NCI-H1048 (cell line): ENCODE results near the gene HDGF.

Source experiments
- DNase-seq: peaks from one replicate; lab custom pipeline; 2025; lab: John Stamatoyannopoulos, UW

HDGF gene

DNA sequence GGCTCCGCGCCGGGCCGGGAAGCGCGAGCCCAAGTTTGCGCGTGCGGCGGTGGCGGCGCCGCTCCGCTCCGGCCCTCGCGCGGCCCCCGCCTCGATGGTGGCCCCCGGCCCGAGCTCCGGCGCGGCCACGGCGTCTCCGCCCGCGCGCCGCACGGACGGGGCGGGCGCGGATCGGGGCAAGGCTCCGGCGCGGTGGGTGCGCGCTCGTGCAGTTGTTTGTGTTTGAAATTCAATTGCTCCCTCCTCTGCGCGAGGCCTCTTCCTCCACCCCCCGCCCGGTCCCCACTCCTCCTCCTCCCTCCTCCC lies at the start of gene HDGF:
Gene HDGF, minus strand, starts transcription at position 225 of the 306 bp plus-strand sequence. CDS start 246 bp downstream, outside the sequence.
- DNase-seq, result no peak

DNA sequence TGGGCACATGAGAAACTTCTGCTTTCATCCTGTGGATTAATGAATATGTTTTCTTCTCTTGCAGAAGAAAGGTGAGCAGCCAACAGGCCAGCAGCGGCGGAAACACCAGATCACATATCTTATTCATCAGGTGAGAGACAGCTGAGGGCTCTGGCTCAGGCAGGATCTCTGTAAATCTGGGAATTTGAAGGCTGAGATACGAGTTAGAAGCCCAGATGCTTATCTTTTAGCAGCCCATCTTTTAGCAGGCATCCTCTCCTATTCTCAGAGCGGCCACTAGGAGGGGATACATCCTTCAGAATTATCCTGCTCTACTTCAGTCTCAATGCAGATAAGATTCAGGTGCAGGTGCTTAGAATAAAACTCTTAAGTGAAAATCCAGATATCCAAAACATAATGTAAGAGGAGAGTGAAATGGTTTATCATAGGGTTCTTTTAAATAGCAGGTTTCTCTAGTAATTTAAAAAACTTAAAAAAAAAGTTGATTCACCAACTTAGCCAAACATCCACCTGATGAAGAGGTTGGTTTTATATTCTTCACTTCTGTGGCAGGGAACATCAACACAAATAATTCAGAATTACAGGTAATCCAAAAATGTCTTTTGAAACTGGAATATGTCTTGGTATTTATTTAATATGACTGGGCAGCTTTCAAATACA lies 45.9 kb upstream of the HDGF start:
- no peak for DNase-seq

DNA sequence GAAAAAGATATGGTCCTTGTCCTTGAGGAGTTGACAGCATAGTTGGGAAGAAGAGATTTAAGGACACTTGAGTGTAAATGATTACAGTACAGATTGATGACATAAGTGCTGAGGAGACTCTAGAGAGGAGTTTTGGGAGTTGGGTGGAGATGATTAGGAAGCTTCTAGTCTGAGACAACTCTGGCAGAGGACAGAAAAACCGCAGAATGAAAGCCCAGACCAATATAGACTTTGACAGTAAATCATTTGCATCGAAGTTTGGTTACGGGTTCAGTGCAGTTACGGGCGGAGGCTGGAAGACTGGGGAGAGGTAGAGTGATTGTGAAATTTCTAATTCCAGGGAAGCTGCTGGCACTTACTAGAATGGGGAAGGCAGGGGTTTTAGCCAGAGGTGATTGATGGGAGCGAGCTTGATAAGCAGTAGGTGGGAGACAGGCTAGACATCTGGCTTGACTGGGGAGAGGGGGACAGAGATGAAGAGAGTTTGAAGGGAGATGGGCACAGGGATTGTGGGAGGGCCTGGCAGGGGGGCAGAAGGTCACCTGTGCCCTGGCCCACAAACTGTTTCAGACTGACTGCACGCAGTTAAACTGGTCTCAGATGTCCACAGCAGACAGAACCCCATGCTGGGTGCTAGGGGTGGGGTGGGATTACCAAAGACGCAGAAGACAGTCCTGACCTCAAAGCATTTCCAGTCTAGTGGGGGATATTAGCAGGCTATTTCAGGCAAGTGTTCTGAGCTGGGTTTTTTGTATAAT lies 45.0 kb upstream of the HDGF start:
- DNase-seq, result no peak

DNA sequence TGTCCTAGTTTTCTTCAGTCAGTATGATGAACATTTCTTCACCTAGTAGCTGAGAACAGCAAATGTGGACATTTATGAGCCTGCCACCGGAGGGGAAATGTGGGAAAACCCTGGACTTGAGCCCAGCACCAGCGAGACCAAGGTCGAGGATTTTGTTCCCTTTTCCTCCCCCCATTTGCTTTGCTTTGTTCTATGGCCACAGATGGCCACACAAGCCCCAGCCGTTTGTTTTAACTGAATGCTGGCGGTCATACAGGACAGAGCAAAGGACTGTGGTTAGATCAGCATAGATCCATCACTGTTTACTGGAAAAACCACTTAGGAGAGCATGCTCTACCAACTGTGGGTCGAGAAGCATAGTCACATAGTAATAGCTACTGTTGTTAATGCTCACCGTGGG lies 44.3 kb upstream of the HDGF start:
- no peak for DNase-seq

DNA sequence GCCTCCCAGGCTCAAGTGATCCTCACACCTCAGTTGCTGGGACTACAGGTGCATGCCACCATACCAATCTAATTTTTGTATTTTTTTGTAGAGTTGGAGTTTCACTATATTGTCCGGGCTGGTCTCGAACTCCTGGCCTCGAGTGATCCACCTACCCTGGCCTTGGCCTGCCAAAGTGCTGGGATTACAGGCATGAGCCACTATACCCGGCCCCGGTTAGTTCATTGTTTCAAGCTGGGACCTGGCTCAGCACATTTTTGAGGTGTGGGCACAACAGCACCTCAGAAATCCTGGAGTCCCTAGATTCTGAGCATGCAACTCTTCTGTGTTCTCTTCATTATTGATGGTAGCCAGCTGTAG lies 43.9 kb upstream of the HDGF start:
- DNase-seq, result no peak

DNA sequence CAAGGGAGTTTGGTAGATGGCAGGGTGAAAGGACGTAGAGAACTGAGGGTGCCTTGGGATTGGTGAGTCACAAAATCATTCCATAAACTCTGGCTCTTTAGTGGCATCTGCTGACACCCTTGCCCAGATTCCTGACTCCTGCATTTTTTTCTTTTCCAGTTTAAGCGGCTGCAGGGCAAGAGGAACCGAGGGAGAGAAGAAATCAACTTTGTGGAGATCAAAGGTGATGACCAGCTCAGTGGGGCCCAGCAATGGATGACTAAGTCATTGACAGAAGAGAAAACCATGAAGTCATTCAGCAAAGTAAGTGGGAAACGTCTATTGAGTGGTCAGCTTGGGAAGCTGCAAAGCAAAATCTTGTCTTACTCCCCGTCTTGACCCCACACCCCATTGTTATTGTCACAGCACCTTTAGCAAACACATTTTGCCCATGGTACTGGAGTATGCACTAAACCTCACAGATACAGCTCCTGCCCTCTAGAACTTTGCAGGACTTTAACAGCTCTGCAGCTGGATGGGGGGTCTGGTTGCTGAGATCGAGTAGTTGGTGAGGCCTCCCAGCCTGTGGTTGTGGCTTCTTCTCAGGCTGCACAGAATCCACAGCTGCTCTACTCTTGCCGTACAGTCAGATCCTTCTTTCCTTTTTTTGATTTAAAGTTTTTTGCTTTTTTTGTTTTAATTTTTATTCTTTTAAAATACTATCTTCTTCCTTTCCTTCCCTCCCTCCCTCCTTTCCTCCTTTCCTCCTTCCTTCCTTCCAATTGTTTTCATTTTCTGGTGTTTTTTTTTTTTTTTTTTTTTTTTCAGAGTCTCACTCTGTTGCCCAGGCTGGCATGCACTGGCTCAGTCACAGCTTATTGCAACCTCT lies 43.3 kb upstream of the HDGF start:
- DNase-seq, result no peak

DNA sequence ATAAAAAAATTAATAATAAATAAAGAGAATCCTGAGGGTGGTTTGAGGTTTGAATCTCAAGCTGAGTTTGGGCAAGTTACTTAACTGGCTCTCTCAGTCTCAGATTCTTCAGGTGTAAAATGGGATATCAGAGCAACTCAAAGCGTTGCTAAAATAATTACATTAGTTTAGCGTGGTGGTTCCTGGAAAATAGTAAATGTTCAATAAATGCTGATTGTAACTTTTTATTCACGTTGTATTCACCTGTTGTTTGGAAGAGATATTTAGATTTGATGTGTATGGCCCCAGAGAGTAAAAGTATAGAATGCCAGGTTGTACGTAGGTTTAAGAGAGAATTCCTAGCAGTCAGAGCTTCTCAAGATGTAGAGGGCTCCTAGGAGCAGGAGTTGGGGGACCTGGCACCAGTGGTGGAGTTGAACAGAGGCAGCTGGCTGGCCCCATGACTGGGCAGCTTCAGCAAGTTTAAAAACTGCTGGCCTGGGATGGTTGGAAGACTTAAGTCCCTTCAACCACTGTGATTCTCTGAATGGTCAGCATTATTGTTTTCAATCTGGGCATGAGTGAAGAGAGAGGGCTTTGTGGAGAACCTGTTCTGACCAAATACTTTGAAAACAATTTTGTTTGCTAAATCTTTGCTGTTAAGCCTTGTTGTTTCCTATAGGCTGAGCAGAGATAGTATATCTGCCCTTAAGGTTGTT lies 38.3 kb upstream of the HDGF start:
- DNase-seq, result no peak

DNA sequence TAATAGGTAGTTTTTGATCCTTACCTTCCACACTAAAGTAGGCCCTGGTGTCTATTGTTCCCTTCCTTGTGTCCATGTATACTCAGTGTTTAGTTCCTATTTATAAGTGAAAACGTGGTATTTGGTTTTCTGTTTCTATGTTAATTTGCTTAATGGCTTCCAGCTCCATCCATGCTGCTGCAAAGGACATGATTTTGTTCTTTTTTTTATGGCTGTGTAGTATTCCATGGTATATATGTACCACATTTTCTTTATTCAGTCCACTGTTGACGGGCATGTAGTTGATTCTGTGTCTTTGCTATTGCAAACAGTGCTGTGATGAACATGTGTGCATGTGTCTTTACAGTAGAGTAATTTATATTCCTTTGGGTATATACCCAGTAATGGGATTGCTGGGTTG lies 36.7 kb upstream of the HDGF start:
- no peak for DNase-seq

DNA sequence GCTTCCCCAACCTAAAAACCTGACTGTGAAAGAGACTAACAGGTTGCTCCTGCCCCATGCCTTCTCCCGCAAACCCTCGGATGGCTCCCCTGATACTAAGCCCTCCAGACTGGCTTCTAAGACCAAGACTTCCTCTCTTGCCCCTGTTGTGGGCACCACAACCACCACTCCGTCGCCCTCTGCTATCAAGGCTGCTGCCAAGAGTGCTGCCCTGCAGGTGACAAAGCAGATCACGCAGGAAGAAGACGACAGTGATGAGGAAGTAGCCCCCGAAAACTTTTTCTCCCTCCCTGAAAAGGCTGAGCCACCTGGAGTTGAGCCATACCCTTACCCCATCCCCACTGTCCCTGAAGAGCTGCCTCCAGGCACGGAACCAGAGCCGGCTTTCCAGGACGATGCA lies 35.2 kb upstream of the HDGF start:
- no peak for DNase-seq

DNA sequence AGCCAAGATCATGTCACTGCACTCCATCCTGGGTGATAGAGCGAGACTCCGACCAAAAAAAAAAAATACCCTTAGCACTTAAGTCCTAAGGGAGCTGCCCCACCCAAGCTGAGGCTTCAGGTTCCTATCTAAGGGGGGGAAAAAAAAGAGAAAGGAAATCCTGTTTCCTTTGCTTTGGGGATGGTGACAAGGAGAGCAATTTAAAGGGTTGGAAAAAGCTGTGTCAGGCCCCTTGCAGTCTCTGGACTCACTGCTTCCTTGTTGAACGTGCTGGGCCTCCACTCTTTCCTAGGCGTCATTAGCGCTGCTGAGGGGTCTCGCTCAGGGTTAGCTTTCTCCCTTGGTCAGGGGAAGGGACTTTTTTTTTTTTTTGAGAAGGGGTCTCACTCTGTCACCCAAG lies 34.0 kb upstream of the HDGF start:
- no peak for DNase-seq

DNA sequence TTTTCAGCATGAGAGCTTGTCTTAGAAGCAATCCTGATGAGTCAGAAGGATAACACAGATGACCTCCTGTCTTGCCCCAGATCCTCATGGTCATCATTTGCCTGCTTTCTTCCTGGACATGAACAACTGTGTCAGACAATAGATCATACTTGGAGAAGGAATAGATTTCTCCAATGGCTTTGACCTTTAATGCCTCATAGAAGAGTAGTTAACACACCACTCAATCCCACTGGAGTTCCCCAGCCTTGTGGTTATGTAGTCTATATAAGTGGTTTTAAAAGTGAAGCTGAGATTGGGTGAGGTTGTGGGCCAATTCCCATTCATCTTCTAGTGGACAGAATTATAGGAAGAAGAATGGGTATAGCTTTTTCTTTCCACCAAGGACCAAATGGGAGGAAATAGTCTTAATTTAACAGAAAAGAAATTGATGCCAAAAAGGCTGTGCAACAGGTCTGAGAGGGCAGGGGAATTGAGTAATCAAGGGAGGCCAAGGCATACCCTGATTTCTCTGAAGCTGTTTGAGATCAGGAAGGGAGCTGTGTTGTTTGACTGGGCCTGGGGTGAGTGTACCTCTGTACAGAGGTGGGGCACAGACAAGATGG lies 30.2 kb upstream of the HDGF start:
- DNase-seq, result no peak

DNA sequence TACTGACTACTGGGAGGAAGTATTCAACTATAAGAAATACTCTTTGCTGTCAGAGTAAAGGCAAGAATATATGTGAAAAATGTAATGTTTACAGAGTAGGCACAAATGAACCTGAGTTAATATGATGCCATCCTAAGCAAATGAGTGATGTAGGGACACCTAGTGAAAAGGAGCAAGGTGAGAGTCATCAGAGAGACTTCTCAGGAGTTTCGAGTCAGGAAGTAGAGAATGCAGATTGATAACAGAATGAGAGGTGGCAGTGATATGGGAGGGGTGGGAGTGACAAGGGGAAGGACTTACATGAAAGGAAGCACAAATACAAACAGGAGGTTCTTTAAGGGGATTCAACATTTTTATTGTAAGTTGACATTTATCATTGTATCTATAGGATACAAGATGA lies 26.1 kb upstream of the HDGF start:
- DNase-seq, result no peak

DNA sequence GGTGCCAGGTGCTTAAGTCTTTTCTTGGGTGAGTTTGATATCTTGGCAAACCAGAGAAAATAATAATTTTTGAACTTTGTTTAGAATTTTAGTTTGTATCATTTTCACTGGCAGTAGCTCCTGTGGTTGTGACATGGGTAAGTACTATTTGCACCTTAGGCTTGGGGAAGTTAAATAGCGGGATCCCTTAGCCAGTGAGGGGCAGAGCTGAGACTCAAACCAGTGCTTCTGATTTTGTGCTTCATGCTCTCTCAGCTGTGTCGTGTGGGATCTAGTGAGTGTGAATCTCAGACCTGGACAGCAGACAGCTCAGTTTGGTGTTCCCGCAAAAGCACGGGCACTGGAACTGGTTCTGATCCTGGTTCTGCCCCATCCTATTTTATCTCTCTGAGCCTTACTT lies 25.5 kb upstream of the HDGF start:
- no peak for DNase-seq

DNA sequence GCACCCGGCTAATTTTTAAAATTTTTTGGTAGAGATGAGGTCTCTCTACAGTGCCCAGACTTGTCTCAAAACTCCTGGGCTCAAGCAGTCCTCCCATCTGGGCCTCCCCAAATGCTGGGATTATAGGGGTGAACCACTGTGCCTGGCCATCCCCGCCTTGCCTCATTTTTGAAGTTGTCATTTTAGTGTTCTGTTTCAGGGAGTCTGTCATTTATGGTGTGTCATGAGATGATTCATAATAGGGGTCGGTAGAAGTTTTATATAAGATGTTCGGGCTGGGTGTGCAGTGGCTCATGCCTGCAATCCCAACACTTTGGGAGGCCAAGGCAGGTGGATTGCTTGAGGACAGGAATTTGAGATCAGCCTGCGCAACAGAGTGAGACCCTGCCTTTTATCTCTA lies 24.3 kb upstream of the HDGF start:
- DNase-seq, result no peak

DNA sequence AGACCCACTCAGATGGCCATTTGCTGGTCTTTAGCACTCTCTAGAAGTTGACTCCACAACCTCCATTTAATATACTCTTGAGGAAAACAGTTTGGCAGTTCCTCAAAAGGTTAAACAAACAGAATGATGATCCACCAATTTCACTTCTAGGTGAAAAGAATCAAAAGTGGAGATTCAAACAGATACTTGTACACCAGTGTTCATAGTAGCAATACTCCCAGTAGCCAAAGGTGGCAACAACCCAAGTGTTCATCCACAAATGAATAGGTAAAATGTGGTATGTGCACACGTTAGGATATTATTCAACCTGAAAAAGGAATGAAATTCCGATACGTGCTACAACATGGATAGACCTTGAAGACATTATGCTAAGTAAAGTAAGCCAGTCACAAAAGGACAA lies 22.1 kb upstream of the HDGF start:
- DNase-seq, result no peak

DNA sequence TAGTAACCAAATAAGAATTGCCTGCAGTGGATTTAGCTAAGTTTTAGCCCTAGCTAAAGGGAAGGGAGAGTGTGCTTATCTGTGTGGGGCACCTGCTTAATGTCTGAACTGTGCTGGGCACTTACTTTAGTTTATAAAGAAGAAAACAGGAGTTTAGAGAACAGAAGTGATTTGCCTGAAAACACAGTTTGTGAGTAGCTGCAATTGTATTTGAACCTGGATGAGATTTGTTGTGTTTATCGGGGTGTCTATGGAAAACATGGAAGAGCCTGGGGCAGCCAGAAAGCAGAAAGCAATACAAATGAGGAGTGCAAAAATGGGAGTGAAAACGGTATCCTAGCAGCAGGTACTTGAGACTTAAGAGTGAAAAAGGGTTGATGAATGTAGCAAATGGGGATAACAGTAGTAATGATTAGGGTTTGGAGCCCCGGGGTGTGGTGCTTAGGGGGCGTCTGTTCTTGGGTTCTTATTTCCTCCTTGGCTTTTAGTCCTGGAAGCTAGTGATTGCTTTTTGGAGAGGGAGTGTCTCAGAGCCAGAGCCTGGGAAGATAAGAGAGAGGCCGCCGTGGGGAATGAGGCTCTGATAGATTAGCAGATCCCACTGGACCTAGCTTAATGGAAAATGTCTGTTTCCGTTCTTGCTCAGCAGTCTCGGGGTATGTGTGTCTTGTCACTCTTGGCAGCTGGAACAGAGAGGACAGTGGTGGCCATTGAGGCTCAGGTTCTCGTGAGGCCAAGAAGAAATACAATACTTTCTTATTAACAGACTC lies 21.4 kb upstream of the HDGF start:
- DNase-seq, result no peak

DNA sequence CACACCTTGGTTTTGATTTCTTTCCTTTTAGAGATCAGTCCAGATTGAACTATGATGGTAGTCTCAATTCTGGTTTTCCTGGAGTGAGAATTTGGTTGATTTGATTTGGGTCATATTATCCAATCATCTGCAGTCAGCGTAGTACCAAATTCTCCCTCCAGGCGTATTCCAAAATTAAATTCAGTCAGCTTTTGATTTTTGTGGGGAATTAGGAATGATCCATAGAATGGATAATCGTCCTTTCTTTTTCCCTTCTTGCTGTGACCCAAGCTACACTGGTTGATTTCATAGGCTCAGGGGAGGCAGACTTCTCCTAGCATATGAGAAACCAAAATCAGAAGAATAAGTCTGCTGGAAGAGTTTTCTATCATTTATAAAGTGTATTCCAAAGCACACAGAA lies 20.7 kb upstream of the HDGF start:
- DNase-seq, result no peak

DNA sequence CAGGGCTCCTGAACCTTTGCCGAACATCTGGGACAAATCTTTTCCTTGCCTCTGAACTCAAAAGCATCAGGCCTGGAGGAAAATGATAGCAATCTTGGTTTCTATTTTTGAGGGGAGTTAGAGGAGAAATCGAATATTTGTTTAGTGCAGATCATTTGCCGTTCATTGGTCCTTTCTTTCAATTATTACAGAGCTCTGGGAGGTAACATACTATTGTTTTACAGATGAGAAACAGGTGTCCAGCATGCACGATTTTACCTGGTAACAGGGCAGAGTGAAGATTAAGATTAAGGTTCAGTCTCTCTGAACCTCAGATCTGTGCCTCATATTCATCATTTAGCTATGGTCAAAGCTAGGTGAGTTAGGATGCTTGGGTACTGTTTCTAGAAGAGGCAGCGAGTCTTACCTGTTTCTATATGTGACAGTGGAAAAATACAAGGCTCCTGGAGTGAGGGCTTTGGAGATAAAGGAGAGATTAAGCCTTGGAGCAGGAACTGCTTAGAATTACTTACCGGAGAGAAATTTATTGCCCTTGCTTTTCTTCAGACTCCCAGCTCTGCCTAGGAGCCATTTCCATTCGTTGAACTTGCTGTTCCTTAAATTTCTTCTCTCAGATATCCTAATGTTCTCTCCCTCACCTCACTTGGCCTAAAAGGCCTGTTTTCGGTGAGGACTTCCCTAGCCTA lies 17.3 kb upstream of the HDGF start:
- no peak for DNase-seq

DNA sequence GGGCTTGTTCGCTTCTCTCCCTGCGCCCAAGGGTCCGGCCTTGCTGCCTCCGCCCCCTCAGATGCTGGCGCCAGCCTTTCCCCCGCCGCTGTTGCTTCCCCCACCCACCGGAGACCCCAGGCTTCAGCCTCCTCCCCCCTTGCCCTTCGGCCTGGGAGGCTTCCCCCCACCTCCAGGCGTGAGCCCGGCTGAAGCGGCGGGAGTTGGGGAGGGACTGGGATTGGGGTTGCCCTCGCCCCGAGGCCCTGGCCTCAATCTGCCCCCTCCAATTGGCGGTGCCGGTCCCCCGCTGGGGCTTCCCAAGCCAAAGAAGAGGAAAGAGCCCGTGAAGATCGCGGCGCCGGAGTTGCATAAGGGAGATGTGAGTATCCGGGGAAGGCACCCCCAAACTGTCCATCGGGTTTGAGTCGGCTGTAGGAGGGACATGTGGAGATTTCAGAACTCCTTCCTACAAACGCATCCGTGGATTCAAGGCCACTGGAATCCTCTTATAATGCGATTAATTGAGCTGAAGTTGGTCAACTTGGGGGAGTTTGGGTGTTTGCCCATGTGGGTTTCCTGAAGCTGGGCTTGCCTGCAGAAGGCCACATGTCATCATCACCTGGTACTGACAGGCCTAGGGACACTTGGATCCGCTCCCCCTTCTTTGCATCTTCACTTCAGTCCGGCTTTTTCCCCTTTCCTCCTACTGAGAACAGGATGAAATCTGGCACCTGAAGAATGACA lies 16.6 kb upstream of the HDGF start:
- no peak for DNase-seq
